Measurements from ENCODE around the gene HPCAL1. TPM values are rescaled to one million over a fixed set of nuclear protein-coding genes. Genes with fewer than 3 reads are reported as not detected.
A peak's percentile ranks its signal among the peaks of the same experiment; 100 is the strongest.

Gene HPCAL1
- total and polyA plus RNA-seq, 8 donors = 14.0 to 571 (median 85.4) TPM

- Histone ChIP-seq H3K27me3 (no peaks in the 10 kb centered on the region), H3K4me3 (peak overlapping the region; percentile 74 to 95 (median 83)), H3K36me3 (no peaks in the 10 kb centered on the region), H3K9me3 (no peaks in the 10 kb centered on the region), H3K27ac (peak overlapping the region; percentile 82 to 91 (median 89)), H3K4me1 (peaks cover 42 to 61% (median 53%) of the 10 kb centered on the region in 4 donors)
- intact Hi-C loops (cut with DNase I; ENCODE audit: low total_unique reads) = no loop called here
- TF ChIP-seq CTCF (IDR thresholded peaks at IDR 0.05) = no peak
- no peak for TF ChIP-seq POLR2AphosphoS5 (IDR thresholded peaks at IDR 0.05)
- no peak for TF ChIP-seq EP300 (IDR thresholded peaks at IDR 0.05)
- no peak for TF ChIP-seq POLR2A (IDR thresholded peaks at IDR 0.05)
- peak in 1 of 2 donors; percentile 41 for DNase-seq
- WGBS, 5 donors = 0 to 1% (median 0%) methylated on average over 36 to 48 of the region's 48 CpGs
These were observed 533 bp downstream of the HPCAL1 start for GRCh38 chr2:10303181-10303693.

GRCh38 chr2:10303694-10304378 lies 1.1 kb downstream of the HPCAL1 start:
- no peaks in the 10 kb centered on the region for H3K36me3 ChIP-seq
- 0 to 1% (median 0%) methylated on average over 39 to 53 of the region's 53 CpGs for WGBS, 5 donors
- peak overlapping the region; percentile 82 to 91 (median 89) for H3K27ac ChIP-seq
- H3K4me1 ChIP-seq = peaks cover 42 to 62% (median 53%) of the 10 kb centered on the region in 4 donors
- no peaks in the 10 kb centered on the region for H3K27me3 ChIP-seq
- TF ChIP-seq POLR2AphosphoS5 (IDR thresholded peaks at IDR 0.05) (peak in 1 of 3 donors; percentile 38), CTCF (IDR thresholded peaks at IDR 0.05) (peak in 1 of 7 experiments; percentile 9), POLR2A (IDR thresholded peaks at IDR 0.05) (no peak)
- no peaks in the 10 kb centered on the region for H3K9me3 ChIP-seq
- intact Hi-C loops (cut with DNase I; ENCODE audit: low total_unique reads) = no loop called here
- peak overlapping the region; percentile 74 to 95 (median 83) for H3K4me3 ChIP-seq
- peak; percentile 61 to 86 for DNase-seq

- intact Hi-C loops (cut with DNase I; ENCODE audit: low total_unique reads) = no loop called here
- Histone ChIP-seq H3K36me3 (no peaks in the 10 kb centered on the region), H3K27me3 (no peaks in the 10 kb centered on the region), H3K27ac (peak overlapping the region; percentile 82 to 91 (median 89)), H3K4me1 (peaks cover 42 to 69% (median 56%) of the 10 kb centered on the region in 4 donors), H3K9me3 (no peaks in the 10 kb centered on the region), H3K4me3 (peak overlapping the region; percentile 74 to 95 (median 83))
- peak in 1 of 2 donors; percentile 26 for DNase-seq
- 51 to 56% (median 54%) methylated on average over 28 of the region's 28 CpGs for WGBS, 5 donors
- TF ChIP-seq CTCF (IDR thresholded peaks at IDR 0.05) (no peak), EP300 (IDR thresholded peaks at IDR 0.05) (no peak)
These were observed 2.0 kb downstream of the HPCAL1 start for GRCh38 chr2:10304458-10305253.

GRCh38 chr2:10305254-10305635 lies 2.5 kb downstream of the HPCAL1 start:
- intact Hi-C loops (cut with DNase I; ENCODE audit: low total_unique reads) = no loop called here
- peaks cover 42 to 70% (median 56%) of the 10 kb centered on the region in 4 donors for H3K4me1 ChIP-seq
- DNase-seq = no peak
- WGBS, 5 donors = 37 to 47% (median 45%) methylated on average over 4 of the region's 4 CpGs
- H3K9me3 ChIP-seq = no peaks in the 10 kb centered on the region
- peak overlapping the region in 3 of 4 donors; percentile 74 to 95 (median 78) for H3K4me3 ChIP-seq
- H3K27ac ChIP-seq = peak overlapping the region in 4 of 5 donors; percentile 10 to 91 (median 86)
- TF ChIP-seq POLR2A (IDR thresholded peaks at IDR 0.05) (no peak), POLR2AphosphoS5 (IDR thresholded peaks at IDR 0.05) (no peak), EP300 (IDR thresholded peaks at IDR 0.05) (no peak)
- H3K27me3 ChIP-seq = no peaks in the 10 kb centered on the region
- H3K36me3 ChIP-seq = no peaks in the 10 kb centered on the region
